ENCODE data around the gene DDX39A.
A peak's percentile ranks its signal among the peaks of the same experiment; 100 is the strongest.
"Not testable (repeated sequence)": the region's sequence is repeated elsewhere in the genome, so short reads cannot be mapped to it uniquely, and the experiment has no call there.

Gene DDX39A

DNA sequence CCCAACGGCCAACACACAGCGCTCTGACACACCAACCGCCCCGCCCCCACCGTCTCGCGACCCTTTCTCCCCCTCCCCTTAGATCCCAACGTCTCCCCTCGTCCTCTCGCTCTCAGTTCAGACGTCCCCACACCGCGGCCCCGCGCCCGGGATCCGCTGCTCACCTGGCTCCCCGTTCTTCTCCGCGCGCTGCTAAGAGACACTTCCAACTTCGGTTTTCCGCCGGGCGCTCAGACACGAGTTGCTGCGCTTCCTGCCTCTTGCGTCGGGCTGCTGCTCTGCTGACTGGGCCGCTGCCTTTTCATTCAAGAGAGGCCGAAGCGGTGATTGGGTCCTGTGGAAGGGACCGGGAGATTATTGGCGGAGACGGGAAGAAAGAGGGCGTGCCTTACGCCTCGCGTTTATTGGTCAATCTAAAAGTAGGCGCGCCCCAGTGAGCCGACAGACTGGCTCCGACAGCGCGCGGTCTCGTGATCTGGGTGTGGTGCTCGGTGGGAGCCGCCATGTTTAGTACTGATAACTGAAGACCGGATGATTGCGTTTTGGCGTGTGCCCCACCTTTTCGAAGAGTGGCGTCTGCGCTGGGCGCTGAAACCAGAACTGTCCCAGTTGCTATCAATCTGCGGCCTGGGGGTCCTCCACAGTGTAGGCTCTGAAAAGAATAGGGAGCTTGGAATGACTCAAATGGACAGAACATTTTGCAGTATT is at the start of gene DDX39A:
Gene DDX39A (minus strand): TSS at position 236 of the 708 bp plus-strand sequence. CDS start 6,121 bp downstream, outside the sequence.
- DNase-seq (ENCODE audit: low spot score) = peak; percentile 99

DNA sequence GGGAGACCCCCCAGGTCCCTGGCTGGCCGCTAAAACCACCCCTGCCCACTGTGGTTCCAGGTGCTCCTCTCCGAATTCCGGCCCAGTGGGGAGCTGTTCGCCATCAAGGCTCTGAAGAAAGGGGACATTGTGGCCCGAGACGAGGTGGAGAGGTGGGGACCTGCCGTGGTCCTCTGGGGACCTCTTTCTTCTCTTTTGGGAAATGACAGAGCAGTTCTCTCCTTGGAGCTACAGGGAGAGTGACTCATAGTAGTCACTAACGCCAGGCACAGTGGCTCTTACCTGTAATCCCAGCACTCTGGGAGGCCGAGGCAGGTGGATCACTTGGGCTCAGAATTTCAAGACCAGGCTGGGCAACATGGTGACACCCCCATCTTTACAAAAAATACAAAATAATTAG is 48.7 kb upstream of the DDX39A start:
- DNase-seq (ENCODE audit: low spot score) = no peak

DNA sequence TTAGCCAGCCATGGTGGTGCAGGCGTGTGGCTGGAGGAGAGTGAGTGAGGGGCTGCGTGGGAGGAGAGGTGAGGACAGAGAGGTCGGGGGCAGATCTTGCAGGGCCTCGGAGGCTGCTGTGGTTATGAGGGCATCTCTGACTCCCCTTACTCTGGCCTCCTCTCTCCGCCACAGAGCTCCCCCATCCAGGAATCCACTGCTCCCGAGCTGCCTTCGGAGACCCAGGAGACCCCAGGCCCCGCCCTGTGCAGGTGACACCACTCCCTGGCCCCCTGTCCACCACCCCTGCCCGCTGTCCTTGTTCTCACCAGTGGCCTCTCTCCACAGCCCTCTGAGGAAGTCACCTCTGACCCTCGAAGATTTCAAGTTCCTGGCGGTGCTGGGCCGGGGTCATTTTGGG is 48.2 kb upstream of the DDX39A start:
- no peak for DNase-seq (ENCODE audit: low spot score)

DNA sequence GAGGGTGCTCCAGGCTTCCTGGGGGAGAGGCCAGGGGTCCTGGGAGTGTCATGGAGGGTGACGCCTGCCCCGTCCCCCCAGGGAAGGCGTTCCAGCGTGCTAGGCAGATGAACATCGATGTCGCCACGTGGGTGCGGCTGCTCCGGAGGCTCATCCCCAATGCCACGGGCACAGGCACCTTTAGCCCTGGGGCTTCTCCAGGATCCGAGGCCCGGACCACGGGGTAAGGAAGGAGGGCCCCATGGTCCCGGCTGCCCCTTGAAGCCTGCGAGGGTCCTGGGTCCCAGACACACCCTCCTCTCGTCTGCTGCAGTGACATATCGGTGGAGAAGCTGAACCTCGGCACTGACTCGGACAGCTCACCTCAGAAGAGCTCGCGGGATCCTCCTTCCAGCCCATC is 44.6 kb upstream of the DDX39A start:
- DNase-seq (ENCODE audit: low spot score) = no peak

DNA sequence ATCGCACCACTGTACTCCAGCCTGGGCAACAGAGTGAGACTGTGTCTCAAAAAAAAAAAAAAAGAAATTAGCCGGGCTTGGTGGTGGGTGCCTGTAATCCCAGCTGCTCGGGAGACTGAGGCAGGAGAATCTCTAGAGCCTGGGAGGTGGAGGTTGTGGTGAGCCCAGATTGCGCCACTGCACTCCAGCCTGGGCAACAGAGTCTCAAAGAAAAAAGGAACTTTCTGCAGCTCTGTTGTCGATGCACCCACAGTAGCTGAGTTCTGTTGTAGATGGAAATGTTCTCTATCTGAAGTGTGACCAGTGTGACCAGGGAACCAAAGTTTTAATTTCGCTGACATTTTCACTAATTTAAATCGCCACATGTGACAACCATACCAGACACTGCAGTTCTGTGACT is 43.3 kb upstream of the DDX39A start:
- not testable (repeated sequence) for DNase-seq (ENCODE audit: low spot score)

DNA sequence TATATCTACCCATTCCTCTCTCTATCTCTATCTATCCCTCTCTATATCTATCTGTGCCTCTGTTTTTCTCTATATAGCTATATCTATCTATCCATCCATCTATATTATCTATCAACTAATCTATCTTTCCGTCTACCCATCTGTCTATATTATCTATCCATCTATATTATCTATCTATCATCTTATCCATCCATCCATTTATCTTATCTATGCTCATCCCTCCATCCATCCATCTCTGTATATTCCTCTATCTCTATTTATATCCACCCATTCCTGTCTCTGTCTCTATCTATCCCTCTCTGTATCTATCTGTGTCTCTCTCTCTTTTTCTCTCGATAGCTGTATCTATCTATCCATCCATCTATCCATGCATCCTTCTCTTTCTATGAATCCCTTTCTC is 41.8 kb upstream of the DDX39A start:
- DNase-seq (ENCODE audit: low spot score) = no peak

DNA sequence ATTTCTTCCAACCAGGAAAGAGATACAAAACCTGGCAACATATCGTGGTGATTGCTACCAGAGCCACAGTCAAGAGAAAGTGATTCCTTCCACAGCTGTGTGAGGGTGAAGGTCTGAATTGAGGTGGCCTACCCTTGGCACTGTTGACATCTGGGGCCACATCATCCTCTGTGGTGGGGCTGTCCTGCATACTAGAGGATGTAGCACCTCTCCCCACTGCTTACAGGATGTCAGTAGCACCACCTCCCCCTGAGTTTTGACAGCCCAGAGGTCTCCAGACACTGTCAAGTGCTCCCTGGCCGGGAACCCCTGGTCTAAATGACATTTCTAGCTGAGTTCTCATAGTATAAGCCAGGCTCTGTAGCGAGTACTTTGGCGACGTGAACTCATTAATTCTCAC is 40.6 kb upstream of the DDX39A start:
- no peak for DNase-seq (ENCODE audit: low spot score)

DNA sequence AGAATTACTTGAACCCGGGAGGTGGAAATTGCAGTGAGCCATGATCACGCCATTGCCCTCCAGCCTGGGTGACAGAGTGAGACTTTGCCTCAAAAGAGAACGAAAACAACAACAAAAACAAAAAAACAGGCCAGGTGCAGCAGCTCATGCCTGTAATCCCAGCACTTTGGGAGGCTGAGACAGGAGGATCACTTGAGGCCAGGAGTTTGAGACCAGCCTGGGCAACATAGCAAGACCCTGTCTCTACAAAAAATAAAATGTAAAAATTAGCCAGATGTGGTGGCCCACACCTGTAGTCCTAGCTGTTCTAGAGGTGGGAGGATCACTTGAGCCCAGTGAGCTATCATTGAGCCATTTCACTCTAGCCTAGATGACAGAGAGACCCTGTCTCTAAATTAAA is 33.2 kb upstream of the DDX39A start:
- not testable (repeated sequence) for DNase-seq (ENCODE audit: low spot score)

DNA sequence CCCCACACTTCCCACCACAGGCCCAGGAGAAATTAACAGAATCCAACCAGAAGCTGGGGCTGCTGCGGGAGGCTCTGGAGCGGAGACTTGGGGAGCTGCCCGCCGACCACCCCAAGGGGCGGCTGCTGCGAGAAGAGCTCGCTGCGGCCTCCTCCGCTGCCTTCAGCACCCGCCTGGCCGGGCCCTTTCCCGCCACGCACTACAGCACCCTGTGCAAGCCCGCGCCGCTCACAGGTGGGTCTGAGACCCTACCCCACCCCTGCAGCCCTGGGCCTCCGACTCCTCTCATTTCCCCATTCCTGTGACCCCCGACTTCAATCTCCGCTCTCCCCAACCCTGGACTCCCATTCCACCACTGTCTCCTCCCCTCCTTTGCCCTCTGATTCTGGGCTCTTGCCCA is 31.7 kb upstream of the DDX39A start:
- no peak for DNase-seq (ENCODE audit: low spot score)

DNA sequence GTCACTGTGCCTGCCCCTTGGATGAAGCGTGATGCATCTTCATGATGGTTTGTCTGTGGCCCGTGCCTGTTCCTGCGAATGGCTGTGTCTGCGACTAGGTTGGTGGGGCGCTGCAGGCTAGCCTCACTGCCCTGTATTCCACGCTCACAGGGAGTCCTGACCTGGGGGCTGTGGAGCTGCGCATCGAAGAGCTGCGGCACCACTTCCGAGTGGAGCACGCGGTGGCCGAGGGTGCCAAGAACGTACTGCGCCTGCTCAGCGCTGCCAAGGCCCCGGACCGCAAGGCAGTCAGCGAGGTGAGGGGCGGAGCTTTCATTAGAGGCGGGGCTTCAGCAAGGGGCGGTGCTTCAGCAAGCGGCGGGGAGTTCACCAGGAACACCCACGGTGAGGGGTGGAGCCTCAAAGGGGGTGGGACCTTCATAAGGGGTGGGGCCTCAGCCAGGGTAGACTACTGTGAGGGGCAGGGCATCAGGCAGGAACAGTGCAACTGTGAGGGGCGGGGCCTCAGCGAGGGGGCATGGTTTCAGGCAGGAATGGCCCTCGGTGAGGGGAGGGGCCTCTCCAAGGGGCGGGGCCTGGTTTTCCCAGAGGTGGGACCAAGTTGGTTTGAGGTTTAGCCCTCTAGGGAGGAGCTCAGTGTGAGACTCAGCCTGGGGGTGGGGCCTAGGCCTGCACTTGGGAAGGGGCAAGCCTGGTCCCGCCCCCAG is 31.2 kb upstream of the DDX39A start:
- DNase-seq (ENCODE audit: low spot score) = no peak

DNA sequence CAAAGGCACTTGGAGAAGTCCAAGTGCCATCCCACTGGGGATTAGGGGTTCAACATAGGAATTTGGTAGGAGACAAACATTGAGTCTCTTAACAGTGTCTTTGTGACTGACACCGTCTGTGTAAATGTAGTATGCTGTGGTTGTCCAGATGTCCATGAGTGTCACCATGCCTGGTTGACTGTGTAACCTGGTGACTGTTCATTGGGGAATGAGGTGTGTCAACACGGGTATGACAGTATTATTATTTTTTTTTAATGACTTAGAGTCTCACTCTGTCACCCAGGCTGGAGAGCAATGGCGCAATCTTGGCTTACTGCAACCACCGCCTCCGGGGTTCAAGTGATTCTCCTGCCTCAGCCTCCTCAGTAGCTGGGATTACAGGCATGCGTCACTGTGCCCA is 30.2 kb upstream of the DDX39A start:
- no peak for DNase-seq (ENCODE audit: low spot score)

DNA sequence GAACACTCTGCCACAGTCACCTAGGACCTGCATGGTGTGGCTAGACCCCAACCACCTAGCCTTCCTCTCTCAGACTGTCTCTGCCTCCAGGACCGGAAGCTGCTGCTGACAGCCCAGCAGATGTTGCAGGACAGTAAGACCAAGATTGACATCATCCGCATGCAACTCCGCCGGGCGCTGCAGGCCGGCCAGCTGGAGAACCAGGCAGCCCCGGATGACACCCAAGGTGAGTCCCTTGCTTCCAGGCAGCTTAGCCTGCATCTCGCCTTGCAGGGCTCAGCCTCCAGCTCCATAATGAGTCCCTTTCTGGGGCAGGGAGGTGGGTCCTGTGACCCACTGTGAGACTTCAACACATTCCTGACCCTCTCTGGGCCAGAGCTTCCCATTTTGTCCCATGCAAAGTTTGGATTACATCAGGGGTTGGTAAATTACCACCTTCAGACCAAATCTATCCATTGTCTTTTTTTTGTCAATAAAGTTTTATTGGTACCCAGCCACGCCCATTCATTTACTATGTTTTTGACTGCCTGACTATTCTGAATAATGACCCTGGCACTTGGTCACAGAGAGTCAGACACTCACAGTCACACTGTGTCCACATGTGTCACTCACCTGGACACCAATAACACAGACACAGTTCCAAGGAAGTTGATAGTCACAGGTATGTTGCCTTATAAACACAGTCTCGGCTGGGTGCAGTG is 27.3 kb upstream of the DDX39A start:
- no peak for DNase-seq (ENCODE audit: low spot score)

DNA sequence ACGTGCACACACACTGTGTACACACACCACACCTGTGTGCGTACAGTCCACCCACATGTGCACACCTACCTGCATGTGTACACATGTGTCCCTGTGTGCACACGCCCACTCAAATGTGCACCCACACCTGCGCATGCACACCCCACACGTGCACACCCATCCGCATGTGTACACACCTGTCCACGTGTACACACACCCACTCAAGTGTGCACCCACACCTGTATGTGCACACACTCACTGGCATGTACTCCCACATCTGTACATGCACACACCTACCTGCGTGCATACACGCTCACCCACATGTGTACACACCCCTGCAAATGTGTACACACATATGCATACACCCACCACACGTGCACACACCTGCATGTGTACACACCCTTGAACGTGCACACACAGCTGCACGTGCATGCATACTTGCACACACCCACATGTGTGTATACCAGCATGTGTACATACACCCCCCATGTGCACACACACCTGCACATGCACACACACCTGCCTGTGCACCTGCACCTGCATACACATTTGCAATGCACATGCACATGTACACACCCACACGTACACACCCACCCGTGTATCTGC is 24.6 kb upstream of the DDX39A start:
- DNase-seq (ENCODE audit: low spot score) = no peak

DNA sequence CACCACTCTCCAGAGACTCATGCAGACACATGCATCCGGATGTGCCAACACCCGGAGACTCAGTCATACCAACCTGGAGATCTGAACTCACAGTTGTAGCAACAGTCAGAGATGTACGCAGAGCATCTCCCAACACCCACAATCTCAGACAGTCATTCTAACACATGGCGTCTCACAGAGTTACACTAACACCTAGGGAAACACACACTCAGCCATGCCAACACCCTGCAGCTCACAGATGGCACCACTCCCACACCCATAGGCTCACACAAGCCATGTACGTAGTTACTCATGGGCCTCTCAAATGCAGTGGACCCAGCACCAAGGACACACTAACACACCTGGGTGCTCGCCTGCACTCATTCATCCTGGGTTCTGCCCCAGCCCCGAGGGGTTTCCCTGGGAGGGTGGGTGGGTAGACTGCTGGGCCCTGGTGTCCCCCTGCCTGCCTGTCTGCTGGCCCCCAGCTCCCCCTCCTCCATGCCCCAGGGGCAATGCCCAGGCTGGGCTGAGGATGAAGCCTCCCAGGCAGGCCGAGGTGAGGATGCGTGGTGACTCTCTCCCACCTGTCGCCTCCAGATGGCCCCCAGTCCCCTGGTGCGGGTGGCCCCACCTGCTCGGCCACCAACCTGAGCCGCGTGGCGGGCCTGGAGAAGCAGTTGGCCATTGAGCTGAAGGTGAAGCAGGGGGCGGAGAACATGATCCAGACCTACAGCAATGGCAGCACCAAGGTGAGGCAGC is 23.9 kb upstream of the DDX39A start:
- no peak for DNase-seq (ENCODE audit: low spot score)

DNA sequence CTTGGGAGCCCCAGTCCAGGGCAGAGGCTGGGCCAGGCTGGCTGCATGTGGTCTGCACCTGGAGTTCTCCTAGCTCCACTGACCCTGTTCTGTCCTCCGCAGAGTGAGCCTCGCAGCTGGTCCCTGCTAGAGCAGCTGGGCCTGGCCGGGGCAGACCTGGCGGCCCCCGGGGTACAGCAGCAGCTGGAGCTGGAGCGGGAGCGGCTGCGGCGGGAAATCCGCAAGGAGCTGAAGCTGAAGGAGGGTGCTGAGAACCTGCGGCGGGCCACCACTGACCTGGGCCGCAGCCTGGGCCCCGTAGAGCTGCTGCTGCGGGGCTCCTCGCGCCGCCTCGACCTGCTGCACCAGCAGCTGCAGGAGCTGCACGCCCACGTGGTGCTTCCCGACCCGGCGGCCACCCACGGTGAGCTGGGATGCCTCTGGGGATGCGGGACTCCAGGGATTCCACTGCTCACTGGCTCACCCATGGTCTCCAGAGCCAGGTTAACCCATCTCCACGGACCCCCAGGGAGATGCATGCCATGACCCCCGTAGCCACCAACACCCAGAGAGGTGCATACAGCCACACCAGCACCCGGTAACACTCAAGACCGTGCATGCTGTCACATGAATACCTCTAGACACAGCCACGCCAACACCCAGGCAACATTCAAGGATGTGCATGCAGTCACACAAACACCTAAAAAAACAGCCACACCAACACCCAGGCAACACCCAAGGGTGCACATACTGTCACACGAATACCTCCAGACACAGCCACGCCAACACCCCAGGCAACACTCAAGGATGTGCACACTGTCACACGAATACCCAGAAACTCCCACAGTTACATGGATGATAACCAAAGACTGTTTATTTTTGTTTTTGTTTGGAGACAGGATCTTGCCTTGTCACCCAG is 22.1 kb upstream of the DDX39A start:
- no peak for DNase-seq (ENCODE audit: low spot score)

DNA sequence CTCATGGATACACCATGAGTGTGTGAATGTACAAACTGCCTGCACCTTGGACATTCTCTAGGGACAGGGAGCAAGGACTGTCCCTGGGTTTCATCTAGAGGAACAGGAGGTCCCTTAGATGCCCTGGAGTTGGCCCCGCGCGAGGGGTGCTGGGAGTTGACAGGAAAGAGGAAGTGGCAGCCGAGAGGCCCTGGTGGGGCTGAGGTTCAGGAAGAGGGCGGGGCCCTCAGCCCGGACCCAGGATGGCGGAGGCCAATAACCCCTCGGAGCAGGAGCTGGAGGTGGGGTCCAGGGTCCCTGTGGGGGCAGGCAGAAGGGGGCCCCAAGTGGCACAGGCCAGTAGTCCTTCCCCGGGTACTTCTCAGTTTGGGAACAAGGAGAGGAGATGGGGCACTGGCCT is 20.9 kb upstream of the DDX39A start:
- DNase-seq (ENCODE audit: low spot score) = peak; percentile 64

DNA sequence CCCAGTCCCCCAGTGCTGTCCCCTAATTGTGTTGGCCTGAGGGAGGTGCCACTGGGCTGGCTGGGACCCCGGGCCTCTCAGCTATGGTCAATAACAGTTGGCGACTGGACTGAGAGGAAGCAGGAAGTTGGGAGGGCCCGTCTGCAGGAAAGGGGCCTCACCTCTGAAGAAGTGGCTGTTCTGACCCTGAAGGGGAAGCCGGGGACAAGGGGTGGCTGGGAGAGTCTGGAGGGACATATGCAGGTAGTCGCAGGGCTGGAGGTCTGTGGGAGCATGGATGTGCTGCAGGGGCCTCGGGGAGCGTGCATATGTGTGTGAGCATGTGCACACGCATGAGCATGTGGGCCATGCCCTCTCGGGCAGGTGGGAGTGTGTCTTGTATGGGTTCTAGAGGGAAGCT is 19.9 kb upstream of the DDX39A start:
- DNase-seq (ENCODE audit: low spot score) = no peak

DNA sequence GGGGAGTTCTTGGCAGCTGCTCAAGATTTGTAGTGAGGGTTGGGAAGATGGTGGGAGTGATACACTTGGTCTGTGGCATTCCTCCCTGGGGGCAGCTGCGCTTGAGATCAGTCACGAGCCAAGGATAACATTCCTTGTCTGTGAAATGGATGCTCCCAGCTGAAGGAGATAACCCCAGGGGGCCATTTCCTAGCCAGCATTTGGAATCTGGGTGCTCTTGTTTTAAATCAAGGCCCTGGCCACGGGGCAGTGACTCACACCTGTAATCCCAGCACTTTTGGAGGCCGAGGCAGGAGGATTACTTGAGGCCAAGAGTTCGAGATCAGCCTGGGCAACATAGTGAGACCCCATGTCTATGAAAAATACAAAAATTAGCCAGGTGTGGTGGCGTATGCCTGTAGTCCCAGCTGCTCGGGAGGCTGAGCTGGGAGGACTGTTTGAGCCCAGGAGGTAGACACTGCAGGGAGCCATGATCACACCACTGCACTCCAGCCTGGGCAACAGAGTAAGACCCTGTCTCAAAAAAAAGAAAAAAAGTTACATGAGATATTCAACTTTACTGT is 18.5 kb upstream of the DDX39A start:
- DNase-seq (ENCODE audit: low spot score) = no peak

DNA sequence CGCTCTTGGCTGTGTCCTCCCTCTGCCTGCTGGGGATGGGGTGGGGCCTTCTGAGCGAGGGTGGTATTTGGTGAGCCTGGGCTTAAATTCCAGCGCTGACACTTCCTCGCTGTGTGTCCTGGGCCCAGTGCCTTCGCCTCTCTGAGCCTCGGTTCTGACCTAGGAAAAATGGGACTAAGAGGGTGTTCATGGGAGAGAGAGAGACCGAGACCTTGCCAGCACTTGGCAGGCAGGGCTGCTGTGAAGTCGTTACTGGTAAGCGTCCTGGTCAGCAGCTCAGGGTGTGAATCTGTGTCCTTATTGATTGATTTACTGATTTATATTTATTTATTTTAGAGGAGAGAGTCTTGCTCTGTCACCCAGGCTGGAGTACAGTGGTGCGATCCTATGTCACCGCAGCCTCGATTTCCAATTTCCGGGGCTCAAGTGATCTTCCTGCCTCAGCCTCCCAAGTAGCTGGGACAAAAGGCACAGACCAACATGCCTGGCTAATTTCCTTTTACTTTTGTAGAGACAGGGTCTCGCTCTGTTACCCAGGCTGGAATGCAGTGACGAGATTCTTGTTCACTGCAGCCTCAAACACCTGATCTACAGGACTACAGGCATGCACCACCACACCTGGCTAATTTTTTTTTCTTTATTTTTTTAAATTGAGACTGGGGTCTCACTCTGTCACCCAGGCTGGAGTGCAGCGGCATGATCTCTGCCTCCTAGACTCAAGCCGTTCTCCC is 16.3 kb upstream of the DDX39A start:
- DNase-seq (ENCODE audit: low spot score) = no peak

Measured in pons (tissue), 1 donor.